Sigmoid colon (tissue), 7 donors: ENCODE measurements around the gene IGDCC3. TPM values are rescaled to one million over a fixed set of nuclear protein-coding genes. Genes with fewer than 3 reads are reported as not detected.

ENCODE experiments used
- DNase-seq: peaks from one replicate; pipeline ENCODE4 v3.0.0-alpha.2; 2019
- H3K27ac ChIP-seq, 4 donors: fragments of 200-600 bp; sonication (generic); one replicate each; pipeline ENCODE4 v1.5.1; 2016 to 2019; ENCODE audit warnings: mild to moderate bottlenecking in 1 of 4
- H3K27me3 ChIP-seq, 3 donors: fragments of 200-600 bp; sonication (generic); one replicate each; pipeline ENCODE4 v1.5.1; 2019; ENCODE audit warnings: mild to moderate bottlenecking in 1 of 3
- H3K36me3 ChIP-seq, 4 donors: fragments of 200-600 bp; sonication (generic); one replicate each; pipeline ENCODE4 v1.5.1; 2016 to 2019
- H3K4me1 ChIP-seq, 4 donors: fragments of 200-600 bp; sonication (generic); one replicate each; pipeline ENCODE4 v1.5.1; 2017 to 2019
- H3K4me3 ChIP-seq, 4 donors: fragments of 200-600 bp; sonication (generic); one replicate each; pipeline ENCODE4 v1.5.1; 2017 to 2019; ENCODE audit warnings: mild to moderate bottlenecking in 2 of 4, moderate library complexity in 1 of 4
- H3K9me3 ChIP-seq, 4 donors: fragments of 200-600 bp in 3 of 4; sonication (generic) in 3 of 4; one replicate each; pipeline versions ENCODE4 v1.5.1 to v1.6.1; 2013 to 2019
- EP300 ChIP-seq, 4 donors: sonication (generic); formaldehyde crosslinking; IDR thresholded peaks; one replicate each; pipeline ENCODE4 v1.6.1; 2017; ENCODE audit warnings: antibody characterized with exemption in 4 of 4
- POLR2A ChIP-seq, 2 donors: fragments of 450-650 bp; IDR thresholded peaks; one replicate each; pipeline ENCODE4 v1.6.1; 2016; ENCODE audit warnings: antibody characterized with exemption in 2 of 2, mild to moderate bottlenecking in 2 of 2, moderate library complexity in 2 of 2
- POLR2AphosphoS5 ChIP-seq, 4 donors: sonication (generic); formaldehyde crosslinking; IDR thresholded peaks; one replicate each; pipeline ENCODE4 v1.6.1; 2017; ENCODE audit warnings: antibody characterized with exemption in 4 of 4
- WGBS, 2 donors: extraction: QIAGEN DNeasy Blood & Tissue Kit; methylation state at CpG; one replicate each; pipeline ENCODE4 v1.1.7; 2013; 5-methylcytosine and 5-hydroxymethylcytosine counted together
- intact Hi-C: fragments of 100-400 bp; cut with DNase I; formaldehyde crosslinking; loops from one replicate; pipeline ENCODE4 v1.15.1; 2023
- polyA plus RNA-seq, 3 donors: library from polyadenylated mRNA; stranded (reverse); fragments of 200-250 nt; gene quantifications; one replicate each; pipeline ENCODE4 v1.2.3, GENCODE V29; 2013
- total RNA-seq, 4 donors: library from RNA; depleted of rRNA; stranded (reverse); fragments of >200 nt; gene quantifications; one replicate each; pipeline ENCODE4 v1.1.0, GENCODE V29; 2016
- TF ChIP-seq, protein P1 (sequence below), 4 experiments: fragments of 450-650 bp in 3 of 4; fragments of 200-600 bp in 1 of 4; IDR thresholded peaks; one replicate each; pipeline ENCODE4 v1.5.1; 2016 to 2019; ENCODE audit warnings: antibody characterized with exemption in 4 of 4, mild to moderate bottlenecking in 3 of 4, moderate library complexity in 2 of 4
- donor health status: healthy with polysubstance abuse.
- donor health status: Bipolar disorder and iron deficiency.
- donor health status: healthy.

Gene IGDCC3
- total and polyA plus RNA-seq, 7 donors: under 0.01 to 0.55 (median 0.12) TPM; not detected in 2

DNA sequence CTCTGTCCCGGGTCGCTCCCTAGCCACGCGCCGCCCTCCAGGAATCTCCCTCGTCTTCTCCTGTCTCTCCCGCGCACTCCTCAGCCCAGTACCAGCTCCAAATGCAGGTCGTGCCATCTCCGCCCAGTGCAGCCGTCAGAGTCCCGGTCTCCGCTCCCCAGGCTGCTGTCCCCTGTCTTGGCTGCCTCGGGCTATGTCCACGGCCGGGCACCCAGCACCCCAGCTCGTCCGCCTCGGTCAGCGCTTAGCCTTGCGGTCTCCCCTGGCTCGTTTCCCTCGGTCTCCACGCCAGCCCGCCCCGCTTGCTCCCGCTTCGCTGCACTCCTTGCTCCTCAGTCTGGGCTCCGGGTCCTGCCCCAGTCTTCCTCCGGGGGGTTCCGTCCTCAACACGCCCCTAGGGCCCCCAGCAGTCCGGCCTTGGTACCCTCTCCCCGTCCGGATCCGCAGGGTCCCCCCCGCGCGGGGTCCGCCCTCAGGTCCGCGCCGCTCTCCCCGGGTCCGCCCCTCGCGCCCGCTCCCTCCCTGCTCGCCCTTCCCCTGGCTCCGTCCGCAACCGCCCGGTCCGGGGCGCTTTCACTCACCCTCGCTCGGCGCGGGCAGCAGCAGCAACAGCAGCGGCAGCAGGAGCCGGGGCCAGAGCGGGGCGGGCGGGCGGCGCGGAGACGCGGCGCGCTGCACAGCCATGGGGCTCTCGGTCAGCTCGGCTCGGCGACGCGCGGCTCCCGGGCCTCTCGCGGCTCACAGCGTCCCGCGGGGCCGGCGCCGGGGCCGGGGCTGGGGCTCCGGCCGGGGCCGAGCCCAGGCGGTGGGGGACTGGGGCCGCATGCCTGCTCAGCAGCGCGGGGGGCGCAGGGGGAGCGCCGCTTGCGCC lies 462 bp downstream of the IGDCC3 start:
- Histone ChIP-seq H3K27ac (no peak overlapping the region), H3K9me3 (no peaks in the 10 kb centered on the region), H3K4me1 (peaks cover 0 to 24% (median 23%) of the 10 kb centered on the region in 4 donors), H3K27me3 (peaks cover 0 to 84% (median 42%) of the 10 kb centered on the region in 3 donors), H3K36me3 (no peaks in the 10 kb centered on the region), H3K4me3 (peak overlapping the region; percentile 32 to 59 (median 54))
- 1% methylated on average over 99 of the region's 99 CpGs for whole genome bisulfite sequencing, 2 donors
- no peak for DNase-seq
- intact Hi-C loops: no loop called here
- TF ChIP-seq EP300 (IDR thresholded peaks at IDR 0.05): no peak
- TF ChIP-seq, protein P1, sequence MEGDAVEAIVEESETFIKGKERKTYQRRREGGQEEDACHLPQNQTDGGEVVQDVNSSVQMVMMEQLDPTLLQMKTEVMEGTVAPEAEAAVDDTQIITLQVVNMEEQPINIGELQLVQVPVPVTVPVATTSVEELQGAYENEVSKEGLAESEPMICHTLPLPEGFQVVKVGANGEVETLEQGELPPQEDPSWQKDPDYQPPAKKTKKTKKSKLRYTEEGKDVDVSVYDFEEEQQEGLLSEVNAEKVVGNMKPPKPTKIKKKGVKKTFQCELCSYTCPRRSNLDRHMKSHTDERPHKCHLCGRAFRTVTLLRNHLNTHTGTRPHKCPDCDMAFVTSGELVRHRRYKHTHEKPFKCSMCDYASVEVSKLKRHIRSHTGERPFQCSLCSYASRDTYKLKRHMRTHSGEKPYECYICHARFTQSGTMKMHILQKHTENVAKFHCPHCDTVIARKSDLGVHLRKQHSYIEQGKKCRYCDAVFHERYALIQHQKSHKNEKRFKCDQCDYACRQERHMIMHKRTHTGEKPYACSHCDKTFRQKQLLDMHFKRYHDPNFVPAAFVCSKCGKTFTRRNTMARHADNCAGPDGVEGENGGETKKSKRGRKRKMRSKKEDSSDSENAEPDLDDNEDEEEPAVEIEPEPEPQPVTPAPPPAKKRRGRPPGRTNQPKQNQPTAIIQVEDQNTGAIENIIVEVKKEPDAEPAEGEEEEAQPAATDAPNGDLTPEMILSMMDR (IDR thresholded peaks at IDR 0.05): no peak
- no peak for TF ChIP-seq POLR2AphosphoS5 (IDR thresholded peaks at IDR 0.05)
- no peak for TF ChIP-seq POLR2A (IDR thresholded peaks at IDR 0.05)

DNA sequence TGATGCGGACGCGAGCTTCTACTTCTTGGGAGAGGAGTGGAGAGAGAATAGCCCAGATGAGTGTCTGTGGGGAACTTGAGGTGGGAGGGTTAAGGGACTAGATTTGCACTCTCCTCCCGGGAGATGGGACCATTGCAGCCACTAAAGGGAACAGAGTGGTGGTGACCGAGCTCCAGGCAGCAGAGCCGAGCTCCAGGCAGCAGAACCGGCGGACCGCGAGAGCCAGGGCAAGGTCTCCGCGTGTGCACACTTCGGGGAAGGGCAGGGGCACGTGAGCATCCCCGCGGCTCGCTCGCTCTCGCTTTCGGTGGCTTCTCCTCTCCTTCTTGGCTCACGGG lies 1.1 kb downstream of the IGDCC3 start:
- intact Hi-C loops: no loop called here
- peaks cover 0 to 86% (median 42%) of the 10 kb centered on the region in 3 donors for H3K27me3 ChIP-seq
- 1% methylated on average over 21 of the region's 21 CpGs for WGBS, 2 donors

GRCh38 chr15:65375871-65376607 lies 1.8 kb downstream of the IGDCC3 start:
- Histone ChIP-seq H3K4me3 (peak overlapping the region in 2 of 4 donors; percentile 51 to 59), H3K27me3 (peaks cover 0 to 86% (median 42%) of the 10 kb centered on the region in 3 donors), H3K27ac (no peak overlapping the region), H3K4me1 (peaks cover 0 to 24% (median 23%) of the 10 kb centered on the region in 4 donors), H3K9me3 (no peaks in the 10 kb centered on the region), H3K36me3 (no peaks in the 10 kb centered on the region)
- WGBS, 2 donors: 15% methylated on average over 9 of the region's 9 CpGs
- intact Hi-C loops: no loop called here
- TF ChIP-seq POLR2A (IDR thresholded peaks at IDR 0.05): no peak
- TF ChIP-seq POLR2AphosphoS5 (IDR thresholded peaks at IDR 0.05): no peak
- TF ChIP-seq EP300 (IDR thresholded peaks at IDR 0.05): no peak
- TF ChIP-seq, protein P1 (IDR thresholded peaks at IDR 0.05): no peak
- peak; percentile 36 for DNase-seq

More for the DNA sequence above, 1.1 kb downstream of the IGDCC3 start:
- Histone ChIP-seq H3K36me3 (no peaks in the 10 kb centered on the region), H3K4me3 (peak overlapping the region; percentile 32 to 59 (median 54)), H3K4me1 (peaks cover 0 to 24% (median 23%) of the 10 kb centered on the region in 4 donors), H3K9me3 (no peaks in the 10 kb centered on the region), H3K27ac (no peak overlapping the region)
- no peak for DNase-seq
- TF ChIP-seq, protein P1 (IDR thresholded peaks at IDR 0.05): no peak
- no peak for TF ChIP-seq POLR2AphosphoS5 (IDR thresholded peaks at IDR 0.05)

- H3K27me3 ChIP-seq: peaks cover 0 to 78% (median 42%) of the 10 kb centered on the region in 3 donors
- TF ChIP-seq EP300 (IDR thresholded peaks at IDR 0.05): no peak
- no peak for TF ChIP-seq POLR2AphosphoS5 (IDR thresholded peaks at IDR 0.05)
- TF ChIP-seq POLR2A (IDR thresholded peaks at IDR 0.05): no peak
- TF ChIP-seq, protein P1 (IDR thresholded peaks at IDR 0.05): no peak
- intact Hi-C loops: no loop called here
- no peak for DNase-seq
- no peak overlapping the region for H3K4me3 ChIP-seq
- H3K4me1 ChIP-seq: peaks cover 0 to 24% (median 23%) of the 10 kb centered on the region in 4 donors
- H3K36me3 ChIP-seq: no peaks in the 10 kb centered on the region
- WGBS, 2 donors: 85 to 91% methylated on average over 14 of the region's 14 CpGs
- H3K27ac ChIP-seq: no peak overlapping the region
- H3K9me3 ChIP-seq: no peaks in the 10 kb centered on the region
These were observed 2.9 kb downstream of the IGDCC3 start for GRCh38 chr15:65374821-65375401.
